Smooth muscle cell (in vitro differentiated cells): ENCODE results near the gene SEPTIN10. TPM values are rescaled to one million over a fixed set of nuclear protein-coding genes. Genes with fewer than 3 reads are reported as not detected.

ENCODE experiments used
- DNase-seq: peaks from one replicate; lab custom pipeline; 2025; ENCODE audit not compliant: unreplicated experiment; lab: John Stamatoyannopoulos, UW
- H2AFZ ChIP-seq: fragments of 200-600 bp; sonication (generic); 2 replicates; pipeline ENCODE4 v1.6.0; 2016; ENCODE audit warnings: antibody characterized with exemption, low read depth, mild to moderate bottlenecking
- H3F3A ChIP-seq: fragments of 200-600 bp; sonication (generic); 2 replicates; pipeline ENCODE4 v1.6.0; 2017; ENCODE audit warnings: antibody characterized with exemption, low read depth
- H3K27ac ChIP-seq: fragments of 200-600 bp; sonication (generic); 2 replicates; pipeline ENCODE4 v1.5.1; 2016; ENCODE audit warnings: low read depth, mild to moderate bottlenecking
- H3K27me3 ChIP-seq: fragments of 200-600 bp; sonication (generic); 2 replicates; pipeline ENCODE4 v1.6.1; 2016; ENCODE audit warnings: low read depth, mild to moderate bottlenecking
- H3K36me3 ChIP-seq: fragments of 200-600 bp; sonication (generic); 2 replicates; pipeline ENCODE4 v1.5.1; 2016; ENCODE audit warnings: low read depth
- H3K4me1 ChIP-seq: fragments of 200-600 bp; sonication (generic); 2 replicates; pipeline ENCODE4 v1.5.1; 2016; ENCODE audit warnings: low read depth
- H3K4me2 ChIP-seq: fragments of 200-600 bp; sonication (generic); 2 replicates; pipeline ENCODE4 v1.6.0; 2016; ENCODE audit warnings: mild to moderate bottlenecking
- H3K4me3 ChIP-seq: fragments of 200-600 bp; sonication (generic); 2 replicates; pipeline ENCODE4 v1.5.1; 2016; ENCODE audit warnings: mild to moderate bottlenecking
- H3K79me2 ChIP-seq: fragments of 200-600 bp; sonication (generic); 2 replicates; pipeline ENCODE4 v1.6.0; 2016; ENCODE audit warnings: low read depth, mild to moderate bottlenecking
- H3K9ac ChIP-seq: fragments of 200-600 bp; sonication (generic); 2 replicates; pipeline ENCODE4 v1.6.0; 2016; ENCODE audit warnings: low read depth
- H3K9me3 ChIP-seq: fragments of 200-600 bp; sonication (generic); replicated peaks from 2 replicates; pipeline ENCODE4 v1.5.1; 2016; ENCODE audit warnings: low read depth
- H4K20me1 ChIP-seq: fragments of 200-600 bp; sonication (generic); 2 replicates; pipeline ENCODE4 v1.6.0; 2016; ENCODE audit warnings: low read depth
- WGBS: methylation state at CpG from one replicate; pipeline ENCODE4 v1.1.7; 2016; ENCODE audit warnings: low lambda C conversion rate; 5-methylcytosine and 5-hydroxymethylcytosine counted together
- polyA plus RNA-seq: library from polyadenylated mRNA; unstranded; fragments of >200 nt; fragmentation: Nextera tagmentation; extraction: Ambion mirVana; gene quantifications from 2 replicates; pipeline ENCODE4 v1.2.1, GENCODE V29; 2016
- total RNA-seq: library from RNA; depleted of rRNA; stranded (reverse); fragments of >200 nt; gene quantifications from 2 replicates; pipeline ENCODE4 v1.2.3, GENCODE V29; 2014
- TF ChIP-seq, protein P1 (sequence below): fragments of 200-600 bp; sonication (generic); IDR thresholded peaks from 2 replicates; pipeline ENCODE4 v1.5.1; 2017; ENCODE audit warnings: borderline replicate concordance, mild to moderate bottlenecking, antibody characterized with exemption; ENCODE audit not compliant: insufficient read depth, poor library complexity, severe bottlenecking

The SEPTIN10 gene
- total and polyA plus RNA-seq, 2 experiments from 2014 or later, result 39.2 to 92.1 TPM

DNA sequence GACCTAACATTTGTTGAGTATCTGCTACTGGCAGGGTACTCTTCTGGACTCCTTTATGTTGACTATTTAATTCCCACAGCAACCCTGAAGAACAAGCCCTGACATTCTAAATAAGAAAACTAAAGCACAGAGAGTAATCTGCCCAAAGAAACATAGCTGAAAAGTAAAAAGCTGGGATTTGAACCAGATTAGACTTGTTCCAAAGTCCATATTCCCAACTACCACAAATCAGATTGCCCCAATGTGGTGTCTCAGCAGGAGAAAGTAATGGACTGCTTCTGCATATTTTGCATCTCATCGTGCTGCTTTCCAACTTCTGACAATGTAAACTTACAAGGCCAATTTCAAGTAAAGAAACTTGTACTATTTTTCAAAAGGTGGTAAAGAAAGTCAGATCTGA, 56.5 kb downstream of the SEPTIN10 start:
- no peak overlapping the region for H3K9ac ChIP-seq
- no peak for DNase-seq
- H3K27me3 ChIP-seq, result no peaks in the 10 kb centered on the region
- TF ChIP-seq, protein P1, sequence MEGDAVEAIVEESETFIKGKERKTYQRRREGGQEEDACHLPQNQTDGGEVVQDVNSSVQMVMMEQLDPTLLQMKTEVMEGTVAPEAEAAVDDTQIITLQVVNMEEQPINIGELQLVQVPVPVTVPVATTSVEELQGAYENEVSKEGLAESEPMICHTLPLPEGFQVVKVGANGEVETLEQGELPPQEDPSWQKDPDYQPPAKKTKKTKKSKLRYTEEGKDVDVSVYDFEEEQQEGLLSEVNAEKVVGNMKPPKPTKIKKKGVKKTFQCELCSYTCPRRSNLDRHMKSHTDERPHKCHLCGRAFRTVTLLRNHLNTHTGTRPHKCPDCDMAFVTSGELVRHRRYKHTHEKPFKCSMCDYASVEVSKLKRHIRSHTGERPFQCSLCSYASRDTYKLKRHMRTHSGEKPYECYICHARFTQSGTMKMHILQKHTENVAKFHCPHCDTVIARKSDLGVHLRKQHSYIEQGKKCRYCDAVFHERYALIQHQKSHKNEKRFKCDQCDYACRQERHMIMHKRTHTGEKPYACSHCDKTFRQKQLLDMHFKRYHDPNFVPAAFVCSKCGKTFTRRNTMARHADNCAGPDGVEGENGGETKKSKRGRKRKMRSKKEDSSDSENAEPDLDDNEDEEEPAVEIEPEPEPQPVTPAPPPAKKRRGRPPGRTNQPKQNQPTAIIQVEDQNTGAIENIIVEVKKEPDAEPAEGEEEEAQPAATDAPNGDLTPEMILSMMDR, result no peak
- no peak overlapping the region for H3K4me2 ChIP-seq
- no peaks in the 10 kb centered on the region for H3K79me2 ChIP-seq
- 93% methylated on average over 1 of the region's 1 CpG for WGBS
- H2AFZ ChIP-seq, result no peak overlapping the region
- H3K9me3 ChIP-seq, result no peaks in the 10 kb centered on the region
- no peaks in the 10 kb centered on the region for H3K36me3 ChIP-seq
- no peak overlapping the region for H3K4me3 ChIP-seq
- H3K27ac ChIP-seq, result no peak overlapping the region
- no peaks in the 10 kb centered on the region for H3K4me1 ChIP-seq
- H3F3A ChIP-seq, result no peaks in the 10 kb centered on the region
- H4K20me1 ChIP-seq, result no peaks in the 10 kb centered on the region

DNA sequence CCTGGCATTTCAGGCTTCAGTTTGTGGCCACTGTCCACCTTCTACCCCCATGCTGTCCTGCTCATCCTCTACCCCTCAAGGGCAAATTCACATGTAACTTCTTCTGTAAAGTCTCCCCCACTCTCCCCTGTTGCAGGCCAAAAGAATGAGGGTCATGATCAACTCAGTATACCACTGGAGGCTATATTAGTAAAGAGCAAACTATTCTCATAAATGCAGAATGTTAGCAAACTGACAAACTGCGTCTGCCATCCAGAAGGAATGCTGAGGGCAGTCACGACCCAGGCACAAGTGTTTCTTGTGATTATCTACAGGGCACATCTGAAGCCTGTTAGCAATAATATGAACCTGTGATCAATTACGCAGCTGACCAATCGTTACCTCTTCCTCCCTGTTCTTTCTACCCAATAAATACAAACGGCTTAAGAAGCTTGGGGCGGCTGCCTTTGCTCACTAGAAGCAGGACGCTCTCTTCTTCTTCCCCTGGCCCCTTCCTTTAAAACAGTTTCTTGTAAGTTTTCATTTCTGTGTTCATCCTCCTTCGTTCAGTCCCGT, 58.3 kb downstream of the SEPTIN10 start:
- no peak overlapping the region for H3K4me3 ChIP-seq
- WGBS, result 83% methylated on average over 9 of the region's 9 CpGs

DNA sequence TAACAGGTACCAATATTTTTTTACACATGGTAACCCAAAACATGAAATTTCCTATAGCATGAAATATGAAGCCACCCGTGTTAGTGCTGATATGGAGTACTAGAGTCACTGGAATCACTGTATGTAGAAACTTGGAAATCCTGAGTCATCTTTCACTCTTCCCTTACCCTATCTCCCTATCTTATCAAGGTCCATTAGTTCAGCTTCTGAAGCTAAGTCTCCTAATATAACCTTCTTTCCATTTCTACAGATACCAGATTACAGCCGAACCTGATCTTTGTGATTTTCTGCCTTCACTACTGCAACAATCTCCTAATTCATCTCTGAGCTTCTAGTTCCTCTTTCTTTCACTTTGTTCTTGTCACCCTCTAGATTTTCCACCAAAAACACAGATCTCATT, 59.0 kb downstream of the SEPTIN10 start:
- H3F3A ChIP-seq, result no peaks in the 10 kb centered on the region
- TF ChIP-seq, protein P1, result no peak
- H3K4me1 ChIP-seq, result no peaks in the 10 kb centered on the region
- no peaks in the 10 kb centered on the region for H3K9me3 ChIP-seq
- H3K27me3 ChIP-seq, result no peaks in the 10 kb centered on the region
- no peak overlapping the region for H2AFZ ChIP-seq
- H4K20me1 ChIP-seq, result no peaks in the 10 kb centered on the region
- WGBS, result 53% methylated on average over 2 of the region's 2 CpGs
- no peak for DNase-seq
- H3K4me3 ChIP-seq, result no peak overlapping the region
- H3K4me2 ChIP-seq, result no peak overlapping the region
- no peaks in the 10 kb centered on the region for H3K36me3 ChIP-seq
- H3K27ac ChIP-seq, result no peak overlapping the region
- H3K79me2 ChIP-seq, result no peaks in the 10 kb centered on the region
- H3K9ac ChIP-seq, result no peak overlapping the region

More for the DNA sequence above, 58.3 kb downstream of the SEPTIN10 start:
- no peak overlapping the region for H3K27ac ChIP-seq
- no peaks in the 10 kb centered on the region for H3K9me3 ChIP-seq
- H4K20me1 ChIP-seq, result no peaks in the 10 kb centered on the region
- H3K4me2 ChIP-seq, result no peak overlapping the region
- TF ChIP-seq, protein P1, result no peak
- no peaks in the 10 kb centered on the region for H3F3A ChIP-seq
- no peak overlapping the region for H2AFZ ChIP-seq
- H3K27me3 ChIP-seq, result no peaks in the 10 kb centered on the region
- no peak overlapping the region for H3K9ac ChIP-seq
- H3K4me1 ChIP-seq, result no peaks in the 10 kb centered on the region
- H3K36me3 ChIP-seq, result no peaks in the 10 kb centered on the region
- no peaks in the 10 kb centered on the region for H3K79me2 ChIP-seq
- DNase-seq, result no peak

DNA sequence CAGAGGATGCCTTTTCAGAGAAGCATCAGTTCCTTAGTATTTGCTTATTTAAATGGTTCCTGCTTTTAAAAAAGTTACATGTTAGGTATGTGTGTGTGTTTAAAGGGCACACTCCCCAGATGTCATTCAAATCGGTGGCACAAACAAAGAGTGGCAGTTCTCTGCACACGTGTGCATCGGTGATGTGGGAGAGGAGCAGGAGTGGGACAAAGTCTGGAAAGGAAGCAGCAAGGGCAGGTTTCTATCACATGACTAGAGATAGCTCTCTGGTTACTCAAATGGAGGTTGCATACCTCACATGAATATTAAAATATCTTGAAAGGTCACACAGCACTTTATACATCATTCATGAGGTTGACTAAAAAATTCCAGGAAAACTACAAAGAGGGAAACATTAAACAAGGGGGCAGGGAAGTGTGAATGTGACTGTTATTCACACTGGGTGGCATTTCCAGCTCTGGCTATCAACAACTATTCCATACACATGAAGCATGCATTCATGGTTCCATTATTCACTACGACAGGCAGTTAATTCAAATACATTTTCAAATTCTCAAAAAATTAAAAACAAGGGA, 64.7 kb downstream of the SEPTIN10 start:
- H3K4me2 ChIP-seq, result no peak overlapping the region
- H3K36me3 ChIP-seq, result no peaks in the 10 kb centered on the region
- TF ChIP-seq, protein P1, result no peak
- H3K9ac ChIP-seq, result no peak overlapping the region
- H3K27ac ChIP-seq, result no peak overlapping the region
- WGBS, result 92% methylated on average over 4 of the region's 4 CpGs
- H3K4me3 ChIP-seq, result no peak overlapping the region
- no peak overlapping the region for H2AFZ ChIP-seq
- no peak for DNase-seq
- H3K27me3 ChIP-seq, result no peaks in the 10 kb centered on the region
- H4K20me1 ChIP-seq, result peaks cover 5% of the 10 kb centered on the region
- peaks cover 6% of the 10 kb centered on the region for H3F3A ChIP-seq
- no peaks in the 10 kb centered on the region for H3K79me2 ChIP-seq
- no peaks in the 10 kb centered on the region for H3K9me3 ChIP-seq
- H3K4me1 ChIP-seq, result no peaks in the 10 kb centered on the region
